ENCODE measurements around the gene ERMP1. TPM values are rescaled to one million over a fixed set of nuclear protein-coding genes. Genes with fewer than 3 reads are reported as not detected.

Gene ERMP1
- total and polyA plus RNA-seq, 2 of the 8 experiments (the other 6 are each of a cell fraction or from before 2014, with no cell fraction given) = 12.8 to 16.7 TPM

DNA sequence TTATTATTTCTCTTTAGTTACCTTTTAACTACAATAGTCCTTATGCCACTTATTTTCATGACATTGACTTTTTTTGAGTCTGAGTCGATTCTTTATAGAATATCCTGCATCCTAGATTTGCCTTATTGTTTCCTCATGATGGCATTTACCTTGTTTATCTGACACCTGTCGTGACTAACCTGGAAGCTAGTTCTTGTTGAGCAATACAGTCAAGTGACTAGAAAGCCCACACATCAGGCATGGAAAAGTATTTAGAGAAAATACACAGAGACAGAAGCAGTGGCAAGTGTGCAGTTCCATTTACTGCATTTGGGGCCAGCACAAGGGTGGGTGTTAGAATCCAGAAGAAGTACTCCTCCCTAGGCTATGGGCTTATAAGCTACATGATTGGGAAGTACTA lies 97.8 kb downstream of the ERMP1 start:
- Histone ChIP-seq H2BK15ac (ENCODE audit: low read length) (no peak overlapping the region), H3K4me1 (replicated peaks in 1 of 4; ENCODE audit: control insufficient read depth in 3 of 4, insufficient read depth in 4 of 4, low read length in 3 of 4) (no peaks in the 10 kb centered on the region), H3K79me2 (ENCODE audit: control insufficient read depth in 1 of 2, insufficient read depth in 2 of 2, low read length in 2 of 2) (no peaks in the 10 kb centered on the region), H2AFZ (ENCODE audit: low read length) (no peak overlapping the region), H4K20me1 (replicated peaks in 1 of 2; ENCODE audit: control insufficient read depth in 1 of 2, insufficient read depth in 2 of 2, low read length in 2 of 2) (no peaks in the 10 kb centered on the region), H2BK20ac (ENCODE audit: low read length) (no peak overlapping the region), H3K4me2 (ENCODE audit: insufficient read depth in 1 of 2, low read depth in 2 of 2, low read length in 2 of 2) (no peak overlapping the region), H3K18ac (ENCODE audit: extremely low read depth, low read length) (no peak overlapping the region), H3K4me3 (ENCODE audit: extremely low read depth in 1 of 4, insufficient read depth in 2 of 4, low read depth in 3 of 4, low read length in 4 of 4) (no peak overlapping the region), H3K23ac (ENCODE audit: insufficient read length) (no peak overlapping the region), H2BK120ac (replicated peaks; ENCODE audit: low read depth, low read length) (no peak overlapping the region), H3K9ac (replicated peaks in 1 of 4; ENCODE audit: extremely low read depth in 1 of 4, low read depth in 3 of 4, low read length in 3 of 4) (no peak overlapping the region), H3K56ac (replicated peaks; ENCODE audit: insufficient read length, low read depth, low read length) (no peak overlapping the region), H3K79me1 (ENCODE audit: low read depth, low read length) (no peaks in the 10 kb centered on the region), H3K27me3 (replicated peaks in 1 of 4; ENCODE audit: control insufficient read depth in 3 of 4, extremely low read depth in 1 of 4, insufficient read depth in 3 of 4, low read length in 3 of 4) (no peaks in the 10 kb centered on the region), H2BK5ac (ENCODE audit: low read depth, low read length) (no peak overlapping the region), H3K36me3 (ENCODE audit: control insufficient read depth in 2 of 4, insufficient read depth in 4 of 4, low read length in 3 of 4) (peaks cover 0 to 3% (median 0%) of the 10 kb centered on the region in 4 experiments; a peak in 1 of 8 replicates), H3K9me3 (ENCODE audit: insufficient read depth in 2 of 2, low read depth in 1 of 2, low read length in 1 of 2) (no peaks in the 10 kb centered on the region), H3K14ac (ENCODE audit: insufficient read length) (no peak overlapping the region), H3K27ac (ENCODE audit: low read depth, low read length) (no peak overlapping the region), H4K91ac (replicated peaks; ENCODE audit: insufficient read length, low read length) (no peak overlapping the region), H4K5ac (ENCODE audit: insufficient read length, low read depth, low read length) (no peak overlapping the region), H3K4ac (replicated peaks; ENCODE audit: insufficient read length, low read depth, low read length) (no peak overlapping the region), H2AK5ac (ENCODE audit: low read depth, low read length) (no peak overlapping the region), H4K8ac (ENCODE audit: extremely low read depth, insufficient read depth, low read length) (no peak overlapping the region), H2BK12ac (ENCODE audit: low read depth, low read length) (no peak overlapping the region), H3K23me2 (ENCODE audit: low read depth, low read length) (no peaks in the 10 kb centered on the region)
- ChIA-PET CTCF (ENCODE audit: partially characterized antibody) (interaction anchor here (0.8 kb wide), 1 partner anchor 14 kb away, joined by 3 read pairs; no protein-coding TSS in a partner anchor), POLR2A (ENCODE audit: partially characterized antibody) (no interaction called here)
- 98% methylated on average over 2 of the region's 2 CpGs; no CpG with 5 or more reads in 1 of the 2 experiments for WGBS, 2 experiments (ENCODE audit: extremely low coverage in 1 of 2, insufficient coverage in 1 of 2, insufficient read length in 1 of 2, insufficient replicate concordance in 2 of 2, low coverage in 1 of 2, low lambda C conversion rate in 2 of 2, missing lambda C conversion rate in 1 of 2)
- no peak for FAIRE-seq
- DNase-seq (ENCODE audit: low read depth in 1 of 2, low spot score in 2 of 2) = no peak
- TF ChIP-seq JUND (IDR thresholded peaks at IDR 0.05; ENCODE audit: low read length) = no peak
- no peak for TF ChIP-seq SIX5 (IDR thresholded peaks at IDR 0.05; ENCODE audit: low read depth, low read length)
- no peak for TF ChIP-seq SIRT6 (IDR thresholded peaks at IDR 0.05; ENCODE audit: low read length)
- no peak for TF ChIP-seq TAF1 (IDR thresholded peaks at IDR 0.05; ENCODE audit: low read depth, low read length)
- no peak for TF ChIP-seq SIN3A (conservative IDR thresholded peaks at IDR 0.05 in 1 of 2, IDR thresholded peaks at IDR 0.05 in 1 of 2; ENCODE audit: low read depth in 1 of 2, low read length in 2 of 2)
- TF ChIP-seq, protein P1, sequence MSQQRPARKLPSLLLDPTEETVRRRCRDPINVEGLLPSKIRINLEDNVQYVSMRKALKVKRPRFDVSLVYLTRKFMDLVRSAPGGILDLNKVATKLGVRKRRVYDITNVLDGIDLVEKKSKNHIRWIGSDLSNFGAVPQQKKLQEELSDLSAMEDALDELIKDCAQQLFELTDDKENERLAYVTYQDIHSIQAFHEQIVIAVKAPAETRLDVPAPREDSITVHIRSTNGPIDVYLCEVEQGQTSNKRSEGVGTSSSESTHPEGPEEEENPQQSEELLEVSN (IDR thresholded peaks at IDR 0.05) = no peak
- no peak for TF ChIP-seq SP1 (IDR thresholded peaks at IDR 0.05; ENCODE audit: low read depth, low read length)
- no peak for TF ChIP-seq GABPA (IDR thresholded peaks at IDR 0.05; ENCODE audit: borderline replicate concordance, insufficient read depth, low read length)
- no peak for TF ChIP-seq HDAC2 (IDR thresholded peaks at IDR 0.05; ENCODE audit: borderline replicate concordance in 1 of 2, low read depth in 2 of 2, low read length in 2 of 2)
- no peak for TF ChIP-seq SRF (IDR thresholded peaks at IDR 0.05; ENCODE audit: low read depth, low read length)
- TF ChIP-seq TEAD4 (IDR thresholded peaks at IDR 0.05; ENCODE audit: low read depth, low read length) = no peak
- no peak for TF ChIP-seq JUN (IDR thresholded peaks at IDR 0.05; ENCODE audit: low read depth, low read length)
- TF ChIP-seq PHF8 (conservative IDR thresholded peaks at IDR 0.05; ENCODE audit: low read depth, low read length) = no peak
- no peak for TF ChIP-seq TBP (IDR thresholded peaks at IDR 0.05; ENCODE audit: low read depth, low read length)
- no peak for TF ChIP-seq BCL11A (IDR thresholded peaks at IDR 0.05; ENCODE audit: low read depth in 2 of 2, low read length in 2 of 2)

Measured in H1 (cell line).